ENCODE data around the gene STK40. TPM values are rescaled to one million over a fixed set of nuclear protein-coding genes. Genes with fewer than 3 reads are reported as not detected.
A peak's percentile ranks its signal among the peaks of the same experiment; 100 is the strongest.

STK40 gene
- total and polyA plus RNA-seq, 8 donors = 21.2 to 68.1 (median 37.6) TPM

- Histone ChIP-seq H3K27ac (no peak overlapping the region), H3K27me3 (no peaks in the 10 kb centered on the region), H3K36me3 (peaks cover 0 to 11% (median 0%) of the 10 kb centered on the region in 3 donors), H3K4me3 (no peak overlapping the region), H3K9me3 (no peaks in the 10 kb centered on the region), H3K4me1 (peaks cover 0 to 5% (median 0%) of the 10 kb centered on the region in 3 donors)
- DNase-seq (no peak), ATAC-seq (no peak), FAIRE-seq (no peak)
- no peak for TF ChIP-seq CTCF (IDR thresholded peaks at IDR 0.05)
- intact Hi-C loops (cut with DNase I) = loop anchor here in 2 of 3 donors (5.0 to 10.0 kb wide), 3 partner anchors 73 to 323 kb away; no protein-coding TSS in a partner anchor
- WGBS, 2 donors = 86% methylated on average over 9 of the region's 9 CpGs
These were observed 32.2 kb upstream of the STK40 start for GRCh38 chr1:36417931-36418330.

GRCh38 chr1:36415661-36416326, 30.1 kb upstream of the STK40 start:
- TF ChIP-seq CTCF (IDR thresholded peaks at IDR 0.05) = no peak
- Histone ChIP-seq H3K27me3 (no peaks in the 10 kb centered on the region), H3K36me3 (no peaks in the 10 kb centered on the region), H3K4me1 (peaks cover 0 to 5% (median 0%) of the 10 kb centered on the region in 3 donors), H3K27ac (no peak overlapping the region), H3K9me3 (no peaks in the 10 kb centered on the region), H3K4me3 (no peak overlapping the region)
- FAIRE-seq = no peak
- ATAC-seq = no peak
- 79 to 87% methylated on average over 15 of the region's 15 CpGs for WGBS, 2 donors
- intact Hi-C loops (cut with DNase I) = loop anchor here in 2 of 3 donors (5.0 to 10.0 kb wide), 3 partner anchors 71 to 321 kb away; no protein-coding TSS in a partner anchor
- no peak for DNase-seq

- Histone ChIP-seq H3K4me3 (no peak overlapping the region), H3K36me3 (no peaks in the 10 kb centered on the region), H3K27ac (no peak overlapping the region), H3K9me3 (no peaks in the 10 kb centered on the region), H3K4me1 (no peaks in the 10 kb centered on the region), H3K27me3 (no peaks in the 10 kb centered on the region)
- ATAC-seq (no peak), DNase-seq (no peak), FAIRE-seq (no peak)
- intact Hi-C loops (cut with DNase I) = loop anchor here in 2 of 3 donors (10.0 kb wide), 2 partner anchors 70 to 320 kb away; no protein-coding TSS in a partner anchor
- TF ChIP-seq CTCF (IDR thresholded peaks at IDR 0.05) = no peak
- 85 to 87% methylated on average over 4 of the region's 4 CpGs for WGBS, 2 donors
These were observed 28.7 kb upstream of the STK40 start for GRCh38 chr1:36414384-36414783.

- FAIRE-seq (no peak), DNase-seq (no peak), ATAC-seq (peak in 3 of 4 donors; percentile 55 to 81 (median 56))
- H3K27ac ChIP-seq = no peak overlapping the region
- H3K4me3 ChIP-seq = no peak overlapping the region
- no peaks in the 10 kb centered on the region for H3K9me3 ChIP-seq
- 46 to 53% methylated on average over 11 of the region's 11 CpGs for WGBS, 2 donors
- TF ChIP-seq CTCF (IDR thresholded peaks at IDR 0.05) = no peak
- no peaks in the 10 kb centered on the region for H3K4me1 ChIP-seq
- no peaks in the 10 kb centered on the region for H3K36me3 ChIP-seq
- no peaks in the 10 kb centered on the region for H3K27me3 ChIP-seq
- intact Hi-C loops (cut with DNase I) = loop anchor here in 2 of 3 donors (10.0 kb wide), 2 partner anchors 67 to 317 kb away; no protein-coding TSS in a partner anchor
These were observed 26.2 kb upstream of the STK40 start for GRCh38 chr1:36411674-36412648.

All from pancreas (tissue), 10 donors.